Upper lobe of right lung (tissue), 1 donor: ENCODE data around the gene NTN5. TPM values are rescaled to one million over a fixed set of nuclear protein-coding genes. Genes with fewer than 3 reads are reported as not detected.
A peak's percentile ranks its signal among the peaks of the same experiment; 100 is the strongest.

ENCODE experiments used
- ATAC-seq: fragments of 200-7000 bp; cut with Tn5 transposase; one replicate; pipeline ENCODE4 v1.9.1; 2020; ENCODE audit warnings: mild to moderate bottlenecking, moderate library complexity
- DNase-seq: peaks from one replicate; pipeline ENCODE4 v3.0.0-alpha.2; 2020
- H3K27ac ChIP-seq: fragments of 200-600 bp; one replicate; pipeline ENCODE4 v1.8.0; 2022
- H3K27me3 ChIP-seq: fragments of 200-600 bp; one replicate; pipeline ENCODE4 v1.8.0; 2022; ENCODE audit warnings: mild to moderate bottlenecking
- H3K36me3 ChIP-seq: fragments of 200-600 bp; one replicate; pipeline ENCODE4 v1.8.0; 2022
- H3K4me1 ChIP-seq: fragments of 200-600 bp; one replicate; pipeline ENCODE4 v1.8.0; 2022
- H3K4me3 ChIP-seq: fragments of 200-600 bp; one replicate; pipeline ENCODE4 v1.8.0; 2022; ENCODE audit warnings: mild to moderate bottlenecking
- H3K9me3 ChIP-seq: fragments of 200-600 bp; one replicate; pipeline ENCODE4 v1.8.0; 2022
- intact Hi-C: fragments of 100-400 bp; cut with DNase I; formaldehyde crosslinking; loops from one replicate; pipeline ENCODE4 v1.11.0; 2022
- total RNA-seq: library from RNA; stranded (reverse); fragmentation: NEBNext Ultra II Directional; extraction: Animal tissue kit (Norgen Biotek cat#: 25700); gene quantifications from one replicate; pipeline ENCODE4 v1.2.1, GENCODE V29; 2021
- TF ChIP-seq, protein P1 (sequence below): fragments of 200-600 bp; IDR thresholded peaks from one replicate; pipeline ENCODE4 v1.8.0; 2022; ENCODE audit warnings: antibody characterized with exemption
- donor health status: DM: no; HTN: yes; CAD: no; lungs with severe emphysema.

NTN5 gene
- total RNA-seq, 1 donor from 2014 or later = 1.2 TPM

DNA sequence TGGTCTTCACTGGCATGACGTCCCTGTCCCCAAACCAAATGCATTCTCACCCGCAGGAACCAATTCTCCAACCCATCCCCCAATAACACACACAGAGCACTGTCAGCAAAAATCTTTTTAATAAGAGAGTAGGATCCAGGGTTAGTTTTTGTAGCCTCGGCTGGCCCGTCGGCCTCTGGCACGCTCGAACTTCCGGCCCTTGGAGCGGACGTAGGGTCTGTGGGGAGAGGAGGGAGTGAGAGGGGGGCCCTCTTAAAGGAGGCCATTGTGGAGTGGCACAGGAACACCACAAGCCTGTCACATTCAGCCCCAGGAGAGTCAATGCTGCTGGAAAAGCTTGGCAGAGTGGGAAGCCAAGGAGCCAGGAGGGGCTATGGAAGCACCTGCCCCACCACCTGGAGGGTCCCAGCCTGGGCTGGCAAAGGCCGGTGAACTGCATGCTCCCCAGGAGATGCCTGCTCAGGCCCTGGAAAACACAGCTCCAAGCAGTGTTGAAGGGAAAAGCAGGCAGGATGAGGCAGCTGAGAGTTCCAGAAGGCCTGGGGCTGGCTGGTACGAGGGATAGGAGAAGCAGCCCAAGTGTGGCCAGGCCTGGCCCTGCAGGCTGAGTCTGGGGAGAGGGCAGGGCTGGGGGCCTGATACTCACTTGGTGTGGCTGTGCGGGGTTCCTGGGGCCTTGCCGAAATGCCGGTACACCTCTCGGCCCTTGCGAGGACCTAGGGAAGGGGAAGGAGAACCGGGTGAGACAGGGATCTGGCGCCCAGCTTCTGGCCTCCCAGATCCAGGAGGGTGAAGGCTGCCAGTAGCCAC is 57.4 kb downstream of the NTN5 start:
- intact Hi-C loops = no loop called here
- H3K36me3 ChIP-seq = peaks cover 30% of the 10 kb centered on the region
- no peak for DNase-seq
- TF ChIP-seq, protein P1, sequence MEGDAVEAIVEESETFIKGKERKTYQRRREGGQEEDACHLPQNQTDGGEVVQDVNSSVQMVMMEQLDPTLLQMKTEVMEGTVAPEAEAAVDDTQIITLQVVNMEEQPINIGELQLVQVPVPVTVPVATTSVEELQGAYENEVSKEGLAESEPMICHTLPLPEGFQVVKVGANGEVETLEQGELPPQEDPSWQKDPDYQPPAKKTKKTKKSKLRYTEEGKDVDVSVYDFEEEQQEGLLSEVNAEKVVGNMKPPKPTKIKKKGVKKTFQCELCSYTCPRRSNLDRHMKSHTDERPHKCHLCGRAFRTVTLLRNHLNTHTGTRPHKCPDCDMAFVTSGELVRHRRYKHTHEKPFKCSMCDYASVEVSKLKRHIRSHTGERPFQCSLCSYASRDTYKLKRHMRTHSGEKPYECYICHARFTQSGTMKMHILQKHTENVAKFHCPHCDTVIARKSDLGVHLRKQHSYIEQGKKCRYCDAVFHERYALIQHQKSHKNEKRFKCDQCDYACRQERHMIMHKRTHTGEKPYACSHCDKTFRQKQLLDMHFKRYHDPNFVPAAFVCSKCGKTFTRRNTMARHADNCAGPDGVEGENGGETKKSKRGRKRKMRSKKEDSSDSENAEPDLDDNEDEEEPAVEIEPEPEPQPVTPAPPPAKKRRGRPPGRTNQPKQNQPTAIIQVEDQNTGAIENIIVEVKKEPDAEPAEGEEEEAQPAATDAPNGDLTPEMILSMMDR = no peak
- H3K9me3 ChIP-seq = no peaks in the 10 kb centered on the region
- H3K4me3 ChIP-seq = no peak overlapping the region
- peak overlapping the region; percentile 65 for H3K27ac ChIP-seq
- no peak for ATAC-seq
- H3K4me1 ChIP-seq = peaks cover 27% of the 10 kb centered on the region
- no peaks in the 10 kb centered on the region for H3K27me3 ChIP-seq

DNA sequence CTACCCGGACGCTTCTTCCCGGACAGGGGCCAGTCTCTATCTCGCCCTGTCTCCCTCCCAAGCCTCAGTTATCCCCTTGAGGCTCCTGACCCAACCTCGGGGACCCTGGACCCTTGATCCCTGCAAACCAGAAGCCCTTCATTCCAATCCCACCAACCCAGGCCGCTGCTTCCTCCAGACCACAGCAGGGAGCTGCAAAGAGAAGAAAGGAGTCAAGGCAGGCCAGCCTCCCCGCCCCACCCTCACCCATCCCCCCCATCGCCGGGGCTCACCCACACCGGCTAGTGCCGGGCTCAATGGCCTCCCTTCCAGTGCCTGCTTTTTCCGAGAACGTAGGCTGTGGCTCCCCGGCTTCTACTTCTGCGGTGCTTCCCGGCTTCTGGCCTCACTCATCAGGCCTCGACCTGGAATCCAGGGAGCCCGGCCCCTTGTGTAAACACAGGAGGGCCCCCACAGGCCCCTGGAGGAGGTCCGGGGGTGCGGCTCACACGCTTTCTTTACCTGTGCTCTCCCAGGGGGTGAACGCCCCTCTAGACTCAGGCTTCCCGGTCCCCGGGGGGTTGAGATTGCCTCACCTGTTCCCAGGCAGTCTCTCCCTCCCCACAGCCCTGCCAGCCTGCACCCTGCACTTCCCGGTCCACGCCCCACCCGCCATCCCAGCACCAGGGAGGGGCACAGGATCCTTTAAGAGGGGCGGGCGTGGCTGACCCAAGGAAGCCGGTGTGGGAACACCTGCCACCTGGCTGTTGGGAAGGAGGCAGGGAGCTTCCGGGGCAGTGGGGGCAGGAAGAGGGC is 58.2 kb downstream of the NTN5 start, which contains the start of gene FAM83E:
Gene FAM83E, minus strand, starts transcription at position 641 of the 795 bp plus-strand sequence. CDS start 1,704 bp downstream, outside the sequence.
- H3K27me3 ChIP-seq = no peaks in the 10 kb centered on the region
- intact Hi-C loops = no loop called here
- H3K4me1 ChIP-seq = peaks cover 27% of the 10 kb centered on the region
- DNase-seq (peak; percentile 94), ATAC-seq (peak; percentile 73)
- H3K4me3 ChIP-seq = peak within 1 kb of the TSS; percentile 42
- H3K9me3 ChIP-seq = no peaks in the 10 kb centered on the region
- H3K27ac ChIP-seq = peak within 1 kb of the TSS; percentile 79
- TF ChIP-seq, protein P1 = no peak
- H3K36me3 ChIP-seq = peaks cover 30% of the 10 kb centered on the region

DNA sequence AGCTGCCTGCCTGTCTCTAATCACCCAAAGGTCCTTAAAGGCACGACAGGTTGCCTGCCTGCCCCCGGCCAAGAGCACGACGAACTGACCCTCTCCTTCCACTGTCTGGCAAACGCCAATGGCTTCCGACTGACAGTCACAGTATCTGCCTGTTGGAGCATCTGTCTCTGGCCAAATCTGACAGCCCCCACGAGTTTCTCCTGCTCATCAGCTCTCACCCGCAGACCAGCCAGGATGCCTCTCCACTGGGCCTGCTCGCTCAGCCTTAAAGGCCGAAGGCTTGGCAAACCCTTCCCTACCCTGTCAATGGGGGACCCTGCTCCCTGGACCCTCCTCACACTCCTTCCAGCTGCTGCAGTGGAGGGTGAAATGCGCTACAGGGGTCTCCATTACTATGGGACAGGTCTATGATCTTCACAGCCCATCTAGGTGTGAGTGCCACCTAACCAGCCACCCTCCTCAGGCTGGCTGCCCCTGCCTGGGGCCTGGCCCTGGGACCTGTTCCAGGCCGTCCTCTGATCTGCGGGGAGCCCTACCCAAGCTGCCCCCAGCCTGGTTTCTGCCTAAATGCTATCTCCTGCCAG is 58.9 kb downstream of the NTN5 start:
- peak overlapping the region; percentile 42 for H3K4me3 ChIP-seq
- DNase-seq (no peak), ATAC-seq (no peak)
- H3K27ac ChIP-seq = peak overlapping the region; percentile 79
- peaks cover 30% of the 10 kb centered on the region for H3K36me3 ChIP-seq
- intact Hi-C loops = no loop called here
- H3K9me3 ChIP-seq = no peaks in the 10 kb centered on the region
- TF ChIP-seq, protein P1 = no peak
- H3K27me3 ChIP-seq = no peaks in the 10 kb centered on the region
- H3K4me1 ChIP-seq = peaks cover 27% of the 10 kb centered on the region

- peaks cover 30% of the 10 kb centered on the region for H3K36me3 ChIP-seq
- TF ChIP-seq, protein P1 = no peak
- ATAC-seq (peak; percentile 4), DNase-seq (peak; percentile 78)
- no peaks in the 10 kb centered on the region for H3K9me3 ChIP-seq
- H3K27ac ChIP-seq = no peak overlapping the region
- H3K27me3 ChIP-seq = no peaks in the 10 kb centered on the region
- peak overlapping the region; percentile 42 for H3K4me3 ChIP-seq
- intact Hi-C loops = no loop called here
- peaks cover 25% of the 10 kb centered on the region for H3K4me1 ChIP-seq
These were observed 59.6 kb downstream of the NTN5 start for GRCh38 chr19:48613024-48613851.

GRCh38 chr19:48611872-48612271 is 60.9 kb downstream of the NTN5 start:
- peaks cover 13% of the 10 kb centered on the region for H3K4me1 ChIP-seq
- no peak for ATAC-seq

More at GRCh38 chr19:48611872-48612271, 60.9 kb downstream of the NTN5 start:
- Histone ChIP-seq H3K36me3 (peaks cover 22% of the 10 kb centered on the region), H3K9me3 (no peaks in the 10 kb centered on the region), H3K27me3 (no peaks in the 10 kb centered on the region), H3K27ac (no peak overlapping the region), H3K4me3 (no peak overlapping the region)
- DNase-seq = no peak
- intact Hi-C loops = no loop called here
- TF ChIP-seq, protein P1 = no peak
